COLO668 (cell line): ENCODE measurements around the gene TMED6.

Source experiments
- DNase-seq: peaks from one replicate; lab custom pipeline; 2025; ENCODE audit not compliant: unreplicated experiment; lab: John Stamatoyannopoulos, UW

The TMED6 gene

GRCh38 chr16:69351309-69352027 is at the start of gene TMED6:
Gene TMED6, minus strand, starts transcription at chr16:69351786. Its CDS starts 33 bp downstream, at chr16:69351753.
- peak; percentile 77 for DNase-seq

- DNase-seq = no peak
Measured at GRCh38 chr16:69399361-69399760, 47.8 kb upstream of the TMED6 start.

GRCh38 chr16:69397821-69398521 is 46.4 kb upstream of the TMED6 start:
- no peak for DNase-seq

- DNase-seq = peak; percentile 62
Measured at GRCh38 chr16:69396187-69397061, 44.8 kb upstream of the TMED6 start.

DNA sequence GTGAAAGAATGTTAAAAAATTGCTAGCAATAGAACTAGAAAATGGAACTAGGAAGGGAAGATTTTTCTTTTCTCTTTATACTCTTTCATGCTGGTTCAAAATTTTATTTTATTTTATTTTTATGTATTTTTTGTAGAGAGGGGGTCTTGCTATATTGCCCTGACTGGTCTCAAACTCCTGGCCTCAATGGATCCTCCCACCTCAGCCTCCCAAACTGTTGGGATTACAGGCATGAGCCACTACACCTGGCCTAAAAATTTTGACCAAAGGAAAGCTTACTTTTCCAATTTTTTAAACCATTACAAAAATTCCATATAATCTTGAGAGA is 44.2 kb upstream of the TMED6 start:
- no peak for DNase-seq

- no peak for DNase-seq
Measured at GRCh38 chr16:69393898-69394849, 42.6 kb upstream of the TMED6 start.

DNA sequence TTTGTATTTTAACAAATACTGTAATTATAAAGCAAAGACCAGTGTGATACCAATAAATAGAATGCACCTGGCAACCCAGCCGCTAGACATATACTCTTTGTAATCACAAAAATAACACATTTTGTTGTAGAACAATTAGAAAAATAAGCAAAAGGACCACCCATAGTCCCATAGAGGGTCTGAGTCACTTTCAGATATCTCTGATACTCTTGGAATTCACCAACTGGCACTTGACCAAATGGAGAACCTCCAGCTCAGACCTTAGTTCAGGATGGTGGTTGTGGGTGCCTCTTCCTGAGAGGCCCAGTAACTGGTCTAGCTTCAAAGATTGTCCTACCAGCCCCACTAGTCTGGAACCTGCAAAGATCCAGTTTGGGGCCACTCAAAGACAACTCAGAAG is 35.0 kb upstream of the TMED6 start:
- no peak for DNase-seq

DNA sequence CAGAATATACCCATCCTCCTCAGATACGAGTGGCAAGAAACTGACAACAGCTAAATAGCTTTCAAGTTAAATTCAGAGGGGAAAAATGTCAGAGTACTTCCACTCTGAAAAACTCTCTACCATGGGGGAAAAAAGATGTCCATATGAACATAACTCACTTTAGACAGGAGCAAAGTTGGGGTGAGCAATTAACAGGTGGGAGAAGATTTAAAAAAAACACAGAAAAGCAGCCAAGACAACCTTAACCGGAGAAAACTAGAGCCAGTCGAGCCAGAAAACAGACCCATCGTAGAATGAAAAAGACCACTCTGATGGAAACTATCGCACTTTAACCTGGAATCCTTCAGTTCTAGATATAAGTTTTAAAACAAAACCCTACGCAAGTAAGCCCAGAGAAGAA is 33.4 kb upstream of the TMED6 start:
- DNase-seq = no peak

DNA sequence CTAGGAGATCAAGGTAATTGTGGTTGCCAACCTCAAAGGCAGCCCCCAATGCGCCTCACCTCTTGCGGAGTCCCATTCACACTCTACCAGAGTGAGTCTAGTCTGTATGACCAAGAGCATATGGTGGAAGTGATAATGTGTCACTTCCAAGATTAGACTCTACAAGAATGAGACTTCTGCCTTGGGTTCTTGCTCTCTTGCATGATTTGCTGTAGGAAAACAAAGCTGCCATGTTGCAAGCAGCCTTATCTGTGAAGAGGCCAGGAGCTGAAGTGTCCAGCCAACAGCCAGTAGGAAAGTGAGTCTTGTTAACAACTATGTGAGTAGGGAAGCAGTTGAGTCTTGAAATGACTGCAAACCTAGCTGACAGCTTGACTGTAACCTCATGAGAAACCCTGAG is 30.8 kb upstream of the TMED6 start:
- no peak for DNase-seq

GRCh38 chr16:69381231-69381630 is 29.6 kb upstream of the TMED6 start:
- DNase-seq = no peak

DNA sequence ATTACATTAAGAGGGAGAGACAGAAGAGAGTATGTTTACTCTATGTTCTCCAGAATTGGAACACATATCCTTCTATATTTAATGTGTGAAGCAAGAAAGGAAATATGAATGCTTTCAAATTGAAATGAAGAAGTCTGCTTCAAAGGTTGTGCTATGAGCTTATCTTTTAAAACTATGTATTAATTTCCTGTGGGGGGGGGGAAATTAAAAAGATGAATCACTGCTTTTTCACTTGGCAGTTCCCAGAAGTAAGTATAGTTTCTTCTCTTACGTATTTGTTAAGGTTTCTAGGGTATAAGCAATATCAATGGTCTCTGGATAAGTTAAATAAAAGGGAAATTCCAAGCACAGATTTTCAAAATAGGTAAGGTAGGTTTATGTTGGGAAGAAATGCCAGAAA is 27.2 kb upstream of the TMED6 start:
- no peak for DNase-seq

GRCh38 chr16:69378036-69378435 is 26.4 kb upstream of the TMED6 start:
- DNase-seq = no peak

DNA sequence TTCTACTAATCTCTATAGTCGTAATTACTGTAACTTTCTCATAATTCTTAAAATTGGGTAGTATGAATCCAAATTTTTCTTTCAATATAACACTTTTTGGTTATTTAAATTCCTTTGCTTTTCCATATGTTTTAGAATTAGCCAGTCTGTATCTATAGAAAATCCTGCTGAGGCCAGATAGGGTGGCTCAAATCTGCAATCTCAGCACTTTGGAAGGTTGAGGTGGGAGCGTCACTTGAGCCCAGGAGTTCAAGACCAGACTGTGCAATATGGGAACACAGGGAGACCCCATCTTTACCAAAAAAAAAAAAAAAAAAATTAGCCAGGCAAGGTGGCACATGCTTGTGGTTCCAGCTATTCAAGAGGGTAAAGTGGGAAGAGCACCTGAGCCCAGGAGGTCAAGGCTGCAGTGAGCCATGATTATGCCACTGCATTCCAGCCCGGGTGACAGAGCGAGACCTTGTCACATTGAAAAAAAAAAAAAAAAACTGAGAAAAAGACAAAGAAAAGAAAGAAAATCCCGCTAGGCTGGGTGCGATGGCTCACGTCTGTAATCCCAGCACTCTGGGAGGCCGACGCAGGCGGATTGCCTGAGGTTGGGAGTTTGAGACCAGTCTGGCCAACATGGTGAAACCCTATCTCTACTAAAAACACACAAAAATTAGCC is 24.9 kb upstream of the TMED6 start:
- no peak for DNase-seq

DNA sequence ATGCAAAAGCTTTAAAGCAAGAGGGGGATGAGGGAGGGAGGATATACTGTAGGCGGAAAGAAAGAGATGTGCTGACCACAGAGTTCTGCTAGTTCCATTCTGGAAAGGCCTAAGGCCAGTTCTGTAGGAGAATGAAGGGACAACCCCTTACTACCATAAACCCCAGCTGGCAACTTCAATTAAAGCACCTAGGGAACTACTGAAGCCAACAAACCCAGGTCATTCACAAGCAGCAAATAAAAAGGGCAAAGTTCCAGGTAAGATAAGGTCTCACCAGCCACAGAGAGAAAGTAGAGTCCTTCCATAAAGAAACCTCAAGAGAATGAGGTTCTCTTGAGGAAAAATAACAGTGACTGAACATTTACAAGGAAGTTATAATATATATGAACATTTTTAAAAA is 21.4 kb upstream of the TMED6 start:
- no peak for DNase-seq

- no peak for DNase-seq
Measured at GRCh38 chr16:69371564-69371963, 20.0 kb upstream of the TMED6 start.

DNA sequence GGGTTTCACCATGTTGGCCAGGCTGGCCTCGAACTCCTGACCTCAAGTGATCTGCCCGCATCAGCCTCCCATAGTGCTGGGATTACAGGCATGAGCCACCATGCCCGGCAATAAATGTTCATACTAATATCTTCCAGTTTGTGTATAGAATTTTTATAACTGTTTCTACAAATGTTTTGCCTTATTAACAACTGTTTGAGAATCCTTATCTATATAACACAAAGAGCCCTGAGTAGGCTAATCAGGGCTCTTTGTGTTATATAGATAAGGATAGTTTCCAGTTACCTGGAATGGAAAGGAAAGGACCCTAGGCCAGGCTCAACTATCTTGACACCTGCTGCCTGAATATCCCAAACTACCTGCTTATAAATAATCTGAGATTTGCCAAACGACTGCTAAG is 17.3 kb upstream of the TMED6 start:
- DNase-seq = no peak

DNA sequence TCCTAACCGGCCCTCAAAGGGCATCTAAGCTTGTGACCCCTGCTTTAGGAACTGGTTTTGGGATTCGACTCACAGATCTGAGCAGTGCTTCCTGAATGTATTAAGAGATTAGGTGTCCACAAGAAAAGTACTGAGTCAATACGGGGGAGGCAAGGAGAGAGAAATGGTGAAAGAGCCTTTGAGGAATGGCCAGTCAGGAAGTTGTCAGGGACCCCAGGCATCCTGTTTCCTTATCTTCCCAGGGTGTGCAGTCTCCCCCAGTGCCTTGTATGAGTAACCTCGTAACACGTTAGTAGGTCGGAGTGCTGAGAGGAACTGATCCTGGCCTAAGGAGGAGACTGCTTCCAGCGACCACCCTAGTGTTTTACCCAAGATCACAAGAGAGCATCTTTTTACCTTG is 16.4 kb upstream of the TMED6 start:
- no peak for DNase-seq

GRCh38 chr16:69366431-69366830 is 14.8 kb upstream of the TMED6 start:
- DNase-seq = no peak

DNA sequence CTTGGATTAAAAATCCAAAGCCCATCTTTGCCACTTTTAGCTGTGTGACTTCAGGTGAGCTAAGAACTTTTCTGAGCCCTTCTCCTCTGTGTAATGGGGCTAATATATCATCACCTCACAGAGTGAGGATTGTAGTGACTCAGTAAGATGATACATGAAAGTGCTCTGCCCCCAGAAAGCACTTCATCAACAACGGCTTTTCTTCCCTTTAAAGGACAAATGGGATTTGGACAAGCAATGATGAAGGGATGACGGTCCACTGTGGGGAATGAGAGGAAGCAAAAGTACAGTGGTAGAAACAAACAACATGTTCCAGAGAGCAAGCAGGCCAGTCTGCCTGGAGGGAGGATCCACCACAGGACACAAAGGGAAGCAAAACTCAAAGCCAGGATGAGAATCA is 14.3 kb upstream of the TMED6 start:
- no peak for DNase-seq

- DNase-seq = no peak
Measured at GRCh38 chr16:69364088-69364487, 12.5 kb upstream of the TMED6 start.
